Choroid plexus epithelial cell (primary cell): ENCODE data around the gene LRRC3B.
"Not testable (repeated sequence)": the region's sequence is repeated elsewhere in the genome, so short reads cannot be mapped to it uniquely, and the experiment has no call there.

Experiments used
- DNase-seq: peaks from one replicate; pipeline ENCODE4 v3.0.0-alpha.2; 2010; ENCODE audit warnings: low read depth
- H3K4me3 ChIP-seq: 2 replicates; pipeline ENCODE4 v1.5.1; 2011; ENCODE audit warnings: low read depth, mild to moderate bottlenecking, control low read depth, low read length, moderate library complexity
- TF ChIP-seq, protein P1 (sequence below): conservative IDR thresholded peaks from 2 replicates; pipeline ENCODE4 v1.5.1; 2011; ENCODE audit warnings: low read depth, mild to moderate bottlenecking, control low read depth, inconsistent platforms, low read length, moderate library complexity

The LRRC3B gene

GRCh38 chr3:26590919-26591484 lies 31.6 kb upstream of the LRRC3B start:
- TF ChIP-seq, protein P1, sequence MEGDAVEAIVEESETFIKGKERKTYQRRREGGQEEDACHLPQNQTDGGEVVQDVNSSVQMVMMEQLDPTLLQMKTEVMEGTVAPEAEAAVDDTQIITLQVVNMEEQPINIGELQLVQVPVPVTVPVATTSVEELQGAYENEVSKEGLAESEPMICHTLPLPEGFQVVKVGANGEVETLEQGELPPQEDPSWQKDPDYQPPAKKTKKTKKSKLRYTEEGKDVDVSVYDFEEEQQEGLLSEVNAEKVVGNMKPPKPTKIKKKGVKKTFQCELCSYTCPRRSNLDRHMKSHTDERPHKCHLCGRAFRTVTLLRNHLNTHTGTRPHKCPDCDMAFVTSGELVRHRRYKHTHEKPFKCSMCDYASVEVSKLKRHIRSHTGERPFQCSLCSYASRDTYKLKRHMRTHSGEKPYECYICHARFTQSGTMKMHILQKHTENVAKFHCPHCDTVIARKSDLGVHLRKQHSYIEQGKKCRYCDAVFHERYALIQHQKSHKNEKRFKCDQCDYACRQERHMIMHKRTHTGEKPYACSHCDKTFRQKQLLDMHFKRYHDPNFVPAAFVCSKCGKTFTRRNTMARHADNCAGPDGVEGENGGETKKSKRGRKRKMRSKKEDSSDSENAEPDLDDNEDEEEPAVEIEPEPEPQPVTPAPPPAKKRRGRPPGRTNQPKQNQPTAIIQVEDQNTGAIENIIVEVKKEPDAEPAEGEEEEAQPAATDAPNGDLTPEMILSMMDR: no peak
- no peak overlapping the region for H3K4me3 ChIP-seq
- DNase-seq: no peak

- no peak overlapping the region for H3K4me3 ChIP-seq
- no peak for DNase-seq
- TF ChIP-seq, protein P1: no peak
Observed at GRCh38 chr3:26591926-26592325, 30.6 kb upstream of the LRRC3B start.

DNA sequence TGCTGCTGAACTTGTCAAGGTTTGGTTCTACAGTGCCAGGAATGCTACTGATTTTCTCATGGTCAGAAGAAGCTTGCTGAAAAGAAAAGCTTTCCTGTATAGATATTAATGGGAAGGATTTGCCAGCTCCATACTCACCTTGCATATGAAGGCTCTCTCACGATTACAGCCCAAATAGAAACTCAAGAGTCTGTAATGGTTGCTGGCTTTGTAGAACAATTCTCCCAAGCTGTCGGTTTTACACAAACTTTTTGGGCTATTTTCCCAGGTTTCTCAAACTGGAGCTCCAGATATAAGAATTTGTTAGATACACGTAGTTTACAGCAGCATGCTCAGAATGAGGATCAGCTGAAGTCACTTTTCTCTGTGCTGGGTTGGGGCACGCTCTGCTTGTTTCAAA lies 30.1 kb upstream of the LRRC3B start:
- DNase-seq: no peak
- TF ChIP-seq, protein P1: no peak
- no peak overlapping the region for H3K4me3 ChIP-seq

DNA sequence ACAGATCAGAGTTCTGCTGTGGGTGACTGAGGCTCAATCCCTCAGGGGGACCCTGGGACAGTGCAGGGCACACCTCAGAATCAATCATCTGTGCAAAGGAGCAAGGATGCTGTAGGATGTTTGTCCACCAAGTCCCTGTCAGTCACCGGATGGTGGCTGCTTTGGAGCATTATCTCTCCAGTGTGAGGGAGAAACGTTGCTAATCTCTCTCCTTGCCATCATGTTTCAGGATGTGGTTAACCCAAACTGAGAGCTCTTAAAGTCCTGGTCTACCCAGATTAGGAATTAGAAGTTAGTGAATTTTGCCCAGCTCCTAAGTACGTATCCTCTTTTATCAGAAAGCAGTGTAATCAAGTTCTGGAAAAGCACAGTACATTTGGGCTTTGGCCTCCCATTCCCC lies 26.2 kb upstream of the LRRC3B start:
- no peak for DNase-seq

GRCh38 chr3:26603311-26603710 lies 19.3 kb upstream of the LRRC3B start:
- not testable (repeated sequence) for H3K4me3 ChIP-seq, DNase-seq

More for the DNA sequence above, 26.2 kb upstream of the LRRC3B start:
- TF ChIP-seq, protein P1: no peak
- no peak overlapping the region for H3K4me3 ChIP-seq

DNA sequence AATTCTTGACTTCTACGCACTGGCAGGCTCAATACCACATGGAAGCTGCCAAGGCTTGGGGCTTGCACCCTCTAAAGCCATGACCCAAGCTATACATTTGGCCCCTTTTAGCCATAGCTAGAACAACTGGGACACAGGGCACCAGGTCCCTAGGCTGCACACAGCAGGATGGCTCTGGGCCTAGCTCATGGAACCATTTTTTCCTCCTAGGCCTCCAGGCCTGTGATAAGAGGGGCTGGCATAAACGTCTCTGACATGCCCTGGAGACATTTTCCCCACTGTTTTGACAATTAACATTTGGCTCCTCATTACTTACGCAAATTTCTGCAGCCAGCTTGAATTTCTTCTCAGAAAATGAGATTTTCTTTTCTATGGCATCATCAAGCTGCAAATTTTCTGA lies 18.8 kb upstream of the LRRC3B start:
- H3K4me3 ChIP-seq, DNase-seq: not testable (repeated sequence)

GRCh38 chr3:26614006-26614685 lies 8.4 kb upstream of the LRRC3B start:
- no peak for DNase-seq
- TF ChIP-seq, protein P1: no peak
- no peak overlapping the region for H3K4me3 ChIP-seq

GRCh38 chr3:26621176-26621575 lies 1.4 kb upstream of the LRRC3B start:
- TF ChIP-seq, protein P1: no peak
- no peak overlapping the region for H3K4me3 ChIP-seq
- no peak for DNase-seq
